Activated CD8-positive, alpha-beta memory T cell treated with anti-CD3 and anti-CD28 coated beads for 36 hours (primary cell): ENCODE results near the gene TRPM4. TPM values are rescaled to one million over a fixed set of nuclear protein-coding genes. Genes with fewer than 3 reads are reported as not detected.
"Not testable (repeated sequence)": the region's sequence is repeated elsewhere in the genome, so short reads cannot be mapped to it uniquely, and the experiment has no call there.

Source experiments
- CTCF ChIA-PET: fragments of 350-600 bp; sonication (Branson Sonifier 250); formaldehyde crosslinking; loops from one replicate; lab custom pipeline; 2021; ENCODE audit warnings: antibody characterized with exemption; lab: Charles Lee
- POLR2A ChIA-PET: fragments of 350-600 bp; sonication (Branson Sonifier 250); formaldehyde crosslinking; loops from one replicate; lab custom pipeline; 2021; ENCODE audit warnings: antibody characterized with exemption; lab: Charles Lee
- total RNA-seq, 2 experiments: library from RNA; stranded (reverse); gene quantifications; one replicate each; pipeline ENCODE4 v1.2.3, GENCODE V29; 2021

TRPM4 gene
- total RNA-seq, 2 experiments from 2014 or later, result 0.13 TPM; not detected in 1

- ChIA-PET CTCF (interaction anchor here (1.1 kb wide), 1 partner anchor 89 kb away, joined by 5 read pairs; no protein-coding TSS in a partner anchor), POLR2A (no interaction called here)
These were observed 47.5 kb downstream of the TRPM4 start for GRCh38 chr19:49205114-49205513.

DNA sequence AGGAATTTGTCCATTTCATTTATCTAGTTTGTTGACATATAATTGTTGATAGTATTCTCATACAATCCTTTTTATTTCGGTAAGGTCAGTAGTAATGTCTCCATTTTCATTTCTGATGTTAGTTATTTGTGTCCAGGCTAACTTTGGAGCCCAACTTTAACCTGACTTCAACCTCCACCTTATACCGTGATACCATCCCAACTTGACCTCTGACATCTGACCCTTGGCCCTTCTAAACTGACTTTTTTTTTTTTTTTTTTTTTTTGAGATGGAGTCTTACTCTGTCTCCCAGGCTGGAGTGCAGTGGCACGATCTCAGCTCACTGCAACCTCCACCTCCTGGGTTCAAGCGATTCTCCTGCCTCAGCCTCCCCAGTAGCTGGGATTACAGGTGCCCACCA is 51.9 kb downstream of the TRPM4 start:
- CTCF ChIA-PET, result interaction anchor here (1.1 to 3.9 kb wide), 2 partner anchors 12 to 112 kb away, joined by 3 to 12 read pairs; no protein-coding TSS in a partner anchor
- POLR2A ChIA-PET, result not testable (repeated sequence)

- ChIA-PET POLR2A (no interaction called here), CTCF (no interaction called here)
These were observed 52.7 kb downstream of the TRPM4 start for GRCh38 chr19:49210108-49210900.

DNA sequence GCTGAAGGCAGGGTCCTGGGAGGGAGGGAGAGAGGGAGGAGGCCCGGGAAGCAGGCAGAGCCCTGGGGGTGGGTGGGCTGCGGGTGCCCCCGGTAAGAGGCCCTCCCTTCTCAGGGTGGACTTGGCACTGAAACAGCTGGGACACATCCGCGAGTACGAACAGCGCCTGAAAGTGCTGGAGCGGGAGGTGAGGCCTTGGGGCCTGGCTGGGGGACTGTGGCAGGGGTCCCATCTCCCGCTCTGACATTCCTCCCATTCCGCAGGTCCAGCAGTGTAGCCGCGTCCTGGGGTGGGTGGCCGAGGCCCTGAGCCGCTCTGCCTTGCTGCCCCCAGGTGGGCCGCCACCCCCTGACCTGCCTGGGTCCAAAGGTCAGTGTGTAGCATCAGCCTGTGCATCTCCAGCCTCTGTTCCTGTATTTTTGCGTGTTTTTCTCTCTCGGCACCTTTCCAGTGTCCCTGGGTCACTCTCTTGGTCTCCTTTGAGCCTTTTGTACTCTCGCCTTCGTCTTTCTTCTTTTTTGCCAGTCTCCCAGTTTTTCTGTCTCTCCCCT is 53.4 kb downstream of the TRPM4 start:
- ChIA-PET CTCF (interaction anchor here (0.6 kb wide), 1 partner anchor 78 kb away, joined by 6 read pairs; no protein-coding TSS in a partner anchor), POLR2A (no interaction called here)

GRCh38 chr19:49212016-49212701 is 54.6 kb downstream of the TRPM4 start:
- ChIA-PET CTCF (interaction anchor here (0.6 kb wide), 1 partner anchor 134 kb away, joined by 3 read pairs; no protein-coding TSS in a partner anchor), POLR2A (no interaction called here)

DNA sequence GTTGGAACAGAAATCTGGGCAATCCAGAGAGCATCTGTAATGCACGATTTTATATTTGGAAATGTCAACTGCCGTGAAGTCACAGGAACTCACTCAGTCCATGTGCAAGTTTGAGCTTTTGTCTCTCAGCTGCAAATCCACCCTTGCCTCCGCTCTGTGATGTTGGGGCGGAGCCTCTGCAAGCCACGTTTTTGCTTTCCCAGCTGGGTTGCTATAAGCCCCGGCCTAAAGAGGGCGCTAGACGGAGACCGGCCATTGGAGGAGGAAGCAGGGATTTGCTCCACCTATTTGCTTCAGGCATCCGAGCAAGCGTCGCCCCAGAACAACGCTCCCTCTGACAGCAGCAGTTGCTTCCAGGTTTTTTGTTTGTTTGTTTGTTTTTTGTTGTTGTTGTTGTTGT is 56.2 kb downstream of the TRPM4 start:
- CTCF ChIA-PET, result interaction anchor here (1.1 to 1.2 kb wide), 2 partner anchors 12 to 116 kb away, joined by 3 to 4 read pairs; no protein-coding TSS in a partner anchor
- POLR2A ChIA-PET, result no interaction called here

GRCh38 chr19:49214701-49215100 is 57.1 kb downstream of the TRPM4 start:
- ChIA-PET CTCF (no interaction called here), POLR2A (no interaction called here)

- ChIA-PET POLR2A (no interaction called here), CTCF (interaction anchor here (0.6 to 0.7 kb wide), 2 partner anchors 57 to 587 kb away, joined by 3 read pairs; no protein-coding TSS in a partner anchor)
These were observed 58.5 kb downstream of the TRPM4 start for GRCh38 chr19:49216071-49216470.

DNA sequence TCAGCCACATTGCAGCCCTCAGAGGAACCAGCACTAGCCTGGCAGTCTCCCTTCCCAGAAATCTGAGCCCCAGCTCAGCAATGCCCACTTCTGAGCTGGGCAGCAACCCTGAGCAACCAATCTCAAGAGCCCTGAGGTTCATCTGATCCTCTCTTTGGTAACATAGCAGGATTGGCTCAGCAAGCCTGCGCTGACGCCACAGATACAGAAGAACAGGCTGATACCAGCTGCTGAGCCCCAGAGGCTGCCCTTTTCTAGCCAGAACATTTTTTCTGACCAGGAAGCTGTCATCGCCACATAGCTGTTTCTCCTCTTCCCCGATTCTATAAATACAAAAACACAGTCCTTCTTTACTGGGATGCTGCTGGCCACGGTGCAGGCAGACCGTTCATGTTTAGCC is 59.8 kb downstream of the TRPM4 start:
- POLR2A ChIA-PET, result interaction anchor here (0.7 kb wide), 1 partner anchor 8 kb away, joined by 9 read pairs; no protein-coding TSS in a partner anchor
- CTCF ChIA-PET, result interaction anchor here (0.8 kb wide), 1 partner anchor 9 kb away, joined by 5 read pairs; no protein-coding TSS in a partner anchor

DNA sequence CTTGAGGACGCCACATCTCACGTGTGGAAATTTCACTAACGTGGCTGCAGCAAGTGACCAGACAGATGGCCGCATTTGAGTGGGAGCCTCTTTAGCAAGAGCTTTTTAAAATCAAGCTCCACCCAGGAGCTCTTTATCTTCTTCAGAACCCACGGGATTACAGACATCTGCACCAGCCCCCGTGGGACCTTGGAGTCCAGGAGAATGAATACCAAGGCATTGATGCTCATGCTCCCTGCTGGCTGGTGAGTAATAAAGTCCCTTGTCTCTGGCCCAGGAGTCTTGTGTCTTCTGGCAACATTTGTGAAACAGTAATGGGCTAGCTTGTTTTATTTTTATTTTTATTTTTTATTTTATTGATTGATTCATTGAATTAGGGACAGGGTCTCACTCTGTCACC is 64.4 kb downstream of the TRPM4 start:
- ChIA-PET POLR2A (no interaction called here), CTCF (interaction anchor here (0.8 kb wide), 1 partner anchor 13 kb away, joined by 3 read pairs; no protein-coding TSS in a partner anchor)

- ChIA-PET POLR2A (no interaction called here), CTCF (no interaction called here)
These were observed 64.9 kb downstream of the TRPM4 start for GRCh38 chr19:49222528-49222927.

DNA sequence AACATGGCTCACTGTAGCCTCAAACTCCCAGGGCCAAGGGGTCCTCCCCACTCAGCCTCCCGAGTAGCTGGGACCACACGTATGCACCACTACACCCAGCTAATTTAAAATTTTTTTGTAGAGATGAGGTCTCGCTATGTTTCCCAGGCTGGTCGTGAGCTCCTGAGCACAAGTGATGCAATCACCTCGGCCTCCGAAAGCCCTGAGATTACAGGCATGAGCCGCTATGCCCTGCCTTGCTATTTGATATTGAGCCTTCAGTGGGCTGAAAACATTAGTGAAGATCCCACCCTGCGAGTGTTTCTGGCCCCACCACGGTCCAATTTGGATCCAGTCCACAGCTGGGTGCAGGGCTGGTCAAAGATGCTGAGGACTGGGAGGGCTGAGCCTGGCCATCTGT is 65.9 kb downstream of the TRPM4 start:
- POLR2A ChIA-PET, result no interaction called here
- CTCF ChIA-PET, result interaction anchor here (0.6 to 1.0 kb wide), 2 partner anchors 42 to 79 kb away, joined by 3 to 4 read pairs; no protein-coding TSS in a partner anchor

GRCh38 chr19:49224441-49224840 is 66.8 kb downstream of the TRPM4 start:
- POLR2A ChIA-PET, result not testable (repeated sequence)
- CTCF ChIA-PET, result interaction anchor here (0.6 to 1.0 kb wide), 2 partner anchors 78 to 164 kb away, joined by 3 to 4 read pairs; partner anchors contain the start of gene KASH5

GRCh38 chr19:49224879-49225278 is 67.3 kb downstream of the TRPM4 start:
- CTCF ChIA-PET, result interaction anchor here (0.6 to 1.3 kb wide), 4 partner anchors 11 to 163 kb away, joined by 3 to 4 read pairs (median 4); partner anchors contain the start of gene KASH5
- POLR2A ChIA-PET, result interaction anchor here (0.6 kb wide), 1 partner anchor 8 kb away, joined by 9 read pairs; no protein-coding TSS in a partner anchor

GRCh38 chr19:49229416-49229815 is 71.8 kb downstream of the TRPM4 start:
- POLR2A ChIA-PET, result interaction anchor here (0.7 kb wide), 1 partner anchor 106 kb away, joined by 6 read pairs; the partner anchor contains the start of gene CD37
- CTCF ChIA-PET, result interaction anchor here (0.5 kb wide), 1 partner anchor 156 kb away, joined by 3 read pairs; no protein-coding TSS in a partner anchor

GRCh38 chr19:49231389-49231788 is 73.8 kb downstream of the TRPM4 start:
- CTCF ChIA-PET, result interaction anchor here (0.6 kb wide), 1 partner anchor 345 kb away, joined by 3 read pairs; no protein-coding TSS in a partner anchor
- POLR2A ChIA-PET, result no interaction called here

- POLR2A ChIA-PET, result no interaction called here
- CTCF ChIA-PET, result no interaction called here
These were observed 74.2 kb downstream of the TRPM4 start for GRCh38 chr19:49231804-49232203.

- POLR2A ChIA-PET, result no interaction called here
- CTCF ChIA-PET, result no interaction called here
These were observed 75.6 kb downstream of the TRPM4 start for GRCh38 chr19:49233163-49233562.

DNA sequence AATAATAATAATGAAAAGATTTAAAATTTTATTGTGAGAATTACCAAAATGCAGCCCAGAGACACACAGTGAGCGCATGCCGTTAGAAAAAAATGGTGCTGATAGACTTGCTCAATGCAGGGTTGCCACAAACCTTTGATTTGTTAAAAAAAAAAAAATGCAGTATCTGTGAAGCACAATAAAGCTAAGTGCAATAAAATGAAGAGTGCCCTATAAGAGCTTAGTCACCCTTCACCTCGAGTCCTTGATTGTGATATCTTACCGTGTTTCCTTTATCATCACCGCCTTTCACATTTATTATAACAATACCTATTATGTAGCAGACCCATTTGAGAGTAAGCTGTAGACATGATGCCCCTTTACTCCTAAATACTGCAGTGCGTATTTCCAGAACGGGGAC is 84.2 kb downstream of the TRPM4 start:
- ChIA-PET POLR2A (no interaction called here), CTCF (no interaction called here)
